OCI-LY7 (cell line): Measurements from ENCODE around the gene GNPTG. TPM values are rescaled to one million over a fixed set of nuclear protein-coding genes. Genes with fewer than 3 reads are reported as not detected.
A peak's percentile ranks its signal among the peaks of the same experiment; 100 is the strongest.

Experiments
- BruUV-seq: library from RNA; stranded (reverse); fragments of 400-500 nt; replicated peaks from 2 replicates; lab custom pipeline; 2021; lab: Mats Ljungman, UMichigan
- CTCF ChIA-PET: fragments of 300-600 bp; sonication (Branson Sonifier 250); formaldehyde crosslinking; loops from one replicate; lab custom pipeline; 2022; ENCODE audit warnings: antibody characterized with exemption; ENCODE audit not compliant: unreplicated experiment; lab: Charles Lee
- POLR2A ChIA-PET: fragments of 300-600 bp; sonication (Branson Sonifier 250); formaldehyde crosslinking; loops from one replicate; lab custom pipeline; 2022; ENCODE audit warnings: antibody characterized with exemption; lab: Charles Lee
- DNase-seq: peaks from one replicate; pipeline ENCODE4 v3.0.0-alpha.2; 2015; ENCODE audit warnings: low spot score
- H2AFZ ChIP-seq: fragments of 200-600 bp; sonication (generic), shearing (Covaris generic); 2 replicates; pipeline ENCODE4 v1.6.1; 2014; ENCODE audit warnings: mild to moderate bottlenecking, antibody characterized with exemption, low read length, moderate library complexity
- H3K27ac ChIP-seq: fragments of 200-600 bp; sonication (generic); 2 replicates; pipeline ENCODE4 v1.5.1; 2014; ENCODE audit warnings: mixed run types, low read depth, mild to moderate bottlenecking, moderate library complexity, low read length, inconsistent platforms; ENCODE audit not compliant: poor library complexity, severe bottlenecking
- H3K36me3 ChIP-seq: fragments of 200-600 bp; sonication (generic); 2 replicates; pipeline ENCODE4 v1.6.1; 2014; ENCODE audit warnings: mild to moderate bottlenecking, antibody characterized with exemption, low read length, moderate library complexity, mixed read lengths; ENCODE audit not compliant: insufficient read depth
- H3K4me1 ChIP-seq: fragments of 200-600 bp; sonication (generic); 2 replicates; pipeline ENCODE4 v1.5.1; 2014; ENCODE audit warnings: mild to moderate bottlenecking, low read length; ENCODE audit not compliant: insufficient read depth, poor library complexity, severe bottlenecking
- H3K4me2 ChIP-seq: fragments of 200-600 bp; sonication (generic); 2 replicates; pipeline ENCODE4 v1.6.1; 2014; ENCODE audit warnings: mild to moderate bottlenecking, low read length
- H3K4me3 ChIP-seq: fragments of 200-600 bp; sonication (generic); 2 replicates; pipeline ENCODE4 v1.5.1; 2014; ENCODE audit warnings: mild to moderate bottlenecking, low read depth, low read length; ENCODE audit not compliant: poor library complexity, severe bottlenecking
- H3K79me2 ChIP-seq: fragments of 200-600 bp; sonication (generic); 2 replicates; pipeline ENCODE4 v1.6.1; 2016; ENCODE audit warnings: low read depth, mild to moderate bottlenecking, low read length, moderate library complexity, mixed read lengths; ENCODE audit not compliant: insufficient read depth
- H3K9me2 ChIP-seq: fragments of 200-600 bp; sonication (generic); 2 replicates; pipeline ENCODE4 v1.6.1; 2016; ENCODE audit warnings: mild to moderate bottlenecking, low read length, mixed read lengths; ENCODE audit not compliant: insufficient read depth
- H3K9me3 ChIP-seq: fragments of 200-600 bp; sonication (generic); 2 replicates; pipeline ENCODE4 v1.6.1; 2014; ENCODE audit warnings: mild to moderate bottlenecking, mixed run types, low read length, mixed read lengths
- H4K20me1 ChIP-seq: fragments of 200-600 bp; sonication (generic); 2 replicates; pipeline ENCODE4 v1.6.1; 2014; ENCODE audit warnings: mild to moderate bottlenecking, antibody characterized with exemption, low read length, moderate library complexity, mixed read lengths; ENCODE audit not compliant: insufficient read depth
- CTCF ChIP-seq: fragments of 200-600 bp; sonication (generic); conservative IDR thresholded peaks from 2 replicates; pipeline ENCODE4 v1.5.1; 2014; ENCODE audit warnings: mild to moderate bottlenecking, antibody characterized with exemption, low read length, moderate library complexity, mixed read lengths
- EZH2phosphoT487 ChIP-seq: fragments of 200-600 bp; sonication (generic); IDR thresholded peaks from 2 replicates; pipeline ENCODE4 v1.6.1; 2018; ENCODE audit warnings: low read depth, borderline replicate concordance, mild to moderate bottlenecking, mixed run types, antibody characterized with exemption, low read length, moderate library complexity, mixed read lengths
- intact Hi-C: fragments of 100-400 bp; cut with micrococcal nuclease; formaldehyde crosslinking; loops from one replicate; pipeline ENCODE4 v1.10.0; 2022; ENCODE audit not compliant: unreplicated experiment
- total RNA-seq, 2 experiments: library from RNA; depleted of rRNA in 1 of 2; stranded (reverse); fragments of >200 nt in 1 of 2; shearing (Covaris generic) in 1 of 2; gene quantifications; 2 replicates each; pipeline ENCODE4 v1.2.3, GENCODE V29; 2014 to 2022

Gene GNPTG
- total RNA-seq, 2 experiments from 2014 or later, result 21.3 to 24.1 TPM

GRCh38 chr16:1357906-1358566 is 6.3 kb downstream of the GNPTG start:
- Histone ChIP-seq H2AFZ (no peak overlapping the region), H3K9me3 (no peaks in the 10 kb centered on the region), H3K79me2 (no peaks in the 10 kb centered on the region; the same call in 1 of the 2 replicates), H4K20me1 (no peaks in the 10 kb centered on the region), H3K36me3 (peaks cover 31% of the 10 kb centered on the region), H3K4me3 (no peak overlapping the region), H3K4me1 (no peaks in the 10 kb centered on the region), H3K9me2 (no peaks in the 10 kb centered on the region), H3K27ac (no peak overlapping the region), H3K4me2 (no peak overlapping the region)
- intact Hi-C loops, result no loop called here
- DNase-seq, result no peak
- POLR2A ChIA-PET, result interaction anchor here (0.6 kb wide), 1 partner anchor 396 kb away, joined by 5 read pairs; no protein-coding TSS in a partner anchor
- TF ChIP-seq CTCF (no peak), EZH2phosphoT487 (no peak)
- CTCF ChIA-PET, result no interaction called here
- BruUV-seq, result no TSS peak

- ChIA-PET POLR2A (no interaction called here), CTCF (no interaction called here)
- no TSS peak for BruUV-seq
- DNase-seq, result no peak
- Histone ChIP-seq H3K4me1 (no peaks in the 10 kb centered on the region), H4K20me1 (no peaks in the 10 kb centered on the region), H3K9me2 (no peaks in the 10 kb centered on the region), H3K4me3 (no peak overlapping the region), H3K79me2 (no peaks in the 10 kb centered on the region), H3K36me3 (peaks cover 55% of the 10 kb centered on the region), H3K9me3 (no peaks in the 10 kb centered on the region), H3K27ac (no peak overlapping the region), H3K4me2 (no peak overlapping the region), H2AFZ (no peak overlapping the region)
- intact Hi-C loops, result loop anchor here (5.0 kb wide), 1 partner anchor 50 kb away; the partner anchor contains the start of gene UNKL
- no peak for TF ChIP-seq CTCF
- no peak for TF ChIP-seq EZH2phosphoT487
Observed at GRCh38 chr16:1361685-1362360, 10.1 kb downstream of the GNPTG start.

- H4K20me1 ChIP-seq, result no peaks in the 10 kb centered on the region
- BruUV-seq, result TSS peak; percentile 66
Observed at GRCh38 chr16:1362807-1363206, 11.1 kb downstream of the GNPTG start.

More at GRCh38 chr16:1362807-1363206, 11.1 kb downstream of the GNPTG start:
- no peak overlapping the region for H3K27ac ChIP-seq
- H3K4me1 ChIP-seq, result no peaks in the 10 kb centered on the region
- no peaks in the 10 kb centered on the region for H3K9me3 ChIP-seq
- no peaks in the 10 kb centered on the region for H3K79me2 ChIP-seq
- no peak overlapping the region for H3K4me2 ChIP-seq
- TF ChIP-seq CTCF (no peak), EZH2phosphoT487 (no peak)
- ChIA-PET CTCF (interaction anchor here (0.5 kb wide), 1 partner anchor 47 kb away, joined by 3 read pairs; no protein-coding TSS in a partner anchor), POLR2A (interaction anchor here (0.6 kb wide), 1 partner anchor 16 kb away, joined by 5 read pairs; no protein-coding TSS in a partner anchor)
- H3K4me3 ChIP-seq, result no peak overlapping the region
- H3K9me2 ChIP-seq, result no peaks in the 10 kb centered on the region
- no peak for DNase-seq
- no peak overlapping the region for H2AFZ ChIP-seq
- H3K36me3 ChIP-seq, result peaks cover 55% of the 10 kb centered on the region
- intact Hi-C loops, result loop anchor here (5.0 kb wide), 1 partner anchor 49 kb away; the partner anchor contains the start of gene UNKL
